Right lobe of liver (tissue), 4 donors: ENCODE measurements around the gene COL24A1.

Source experiments
- CTCF ChIP-seq, 4 donors: fragments of 200-600 bp in 3 of 4; fragments of 450-650 bp in 1 of 4; IDR thresholded peaks; one replicate each; pipeline versions ENCODE4 v1.5.1 to v1.8.0; 2016 to 2022; ENCODE audit warnings: antibody characterized with exemption in 4 of 4, mild to moderate bottlenecking in 2 of 4
- POLR2A ChIP-seq: fragments of 450-650 bp; IDR thresholded peaks from one replicate; pipeline ENCODE4 v1.6.1; 2017; ENCODE audit warnings: antibody characterized with exemption, mild to moderate bottlenecking
- donor health status: DM: no; HTN: no; CAD: no.
- donor health status: DM: no; HTN: no; CAD: no.
- donor health status: DM: no; HTN: yes; CAD: no.

GRCh38 chr1:86084998-86085397 lies 71.6 kb downstream of the COL24A1 start:
- no peak for TF ChIP-seq CTCF (IDR thresholded peaks at IDR 0.05)
- no peak for TF ChIP-seq POLR2A
